Small intestine (tissue), 7 donors: ENCODE data around the gene PRKCA. TPM values are rescaled to one million over a fixed set of nuclear protein-coding genes. Genes with fewer than 3 reads are reported as not detected.
A peak's percentile ranks its signal among the peaks of the same experiment; 100 is the strongest.
"Not testable (repeated sequence)": the region's sequence is repeated elsewhere in the genome, so short reads cannot be mapped to it uniquely, and the experiment has no call there.

Experiments
- DNase-seq, 2 donors: peaks; one replicate each; pipeline versions ENCODE4 v3.0.0 to v3.0.0-alpha.2; 2013
- FAIRE-seq: peaks from 2 replicates; lab custom pipeline; 2012; peaks lifted over from hg19 to GRCh38; lab: Jason Lieb, UNC
- H3K27ac ChIP-seq, 3 donors: one replicate each; pipeline ENCODE4 v1.5.1; 2013; ENCODE audit warnings: low read length in 2 of 3, mild to moderate bottlenecking in 2 of 3, control low read depth in 1 of 3, inconsistent platforms in 1 of 3, low read depth in 1 of 3, moderate library complexity in 1 of 3
- H3K27me3 ChIP-seq, 3 donors: one replicate each; pipeline ENCODE4 v1.6.1; 2013; ENCODE audit warnings: low read length in 3 of 3, inconsistent platforms in 1 of 3; ENCODE audit not compliant: control insufficient read depth in 3 of 3, insufficient read depth in 3 of 3
- H3K36me3 ChIP-seq, 3 donors: one replicate each; pipeline ENCODE4 v1.6.1; 2013; ENCODE audit warnings: low read length in 3 of 3, inconsistent platforms in 1 of 3, low read depth in 1 of 3, mild to moderate bottlenecking in 1 of 3, moderate library complexity in 1 of 3; ENCODE audit not compliant: control insufficient read depth in 3 of 3, insufficient read depth in 2 of 3
- H3K4me1 ChIP-seq, 3 donors: one replicate each; pipeline ENCODE4 v1.6.1; 2013; ENCODE audit warnings: low read length in 2 of 3, inconsistent platforms in 1 of 3, low read depth in 1 of 3, mild to moderate bottlenecking in 1 of 3, moderate library complexity in 1 of 3; ENCODE audit not compliant: control insufficient read depth in 3 of 3, insufficient read depth in 2 of 3
- H3K4me3 ChIP-seq, 3 donors: one replicate each; pipeline ENCODE4 v1.5.1; 2013; ENCODE audit warnings: low read length in 3 of 3, control low read depth in 1 of 3, inconsistent platforms in 1 of 3, low read depth in 1 of 3, mild to moderate bottlenecking in 1 of 3, moderate library complexity in 1 of 3
- H3K9me3 ChIP-seq, 2 donors: one replicate each; pipeline ENCODE4 v1.6.1; 2013; ENCODE audit warnings: low read depth in 1 of 2, low read length in 1 of 2; ENCODE audit not compliant: control insufficient read depth in 2 of 2, insufficient read depth in 1 of 2
- WGBS, 3 donors: extraction: QIAGEN DNeasy Blood & Tissue Kit; methylation state at CpG; one replicate each; pipeline ENCODE4 v1.1.7; 2013; 5-methylcytosine and 5-hydroxymethylcytosine counted together
- polyA plus RNA-seq, 4 donors: library from polyadenylated mRNA; stranded (reverse) in 3 of 4; unstranded in 1 of 4; fragments of 200-250 nt in 3 of 4; fragments of 120-200 nt in 1 of 4; gene quantifications; one replicate each; pipeline versions ENCODE4 v1.2.1 to v1.2.3, GENCODE V29; 2013
- donor health status: healthy with polysubstance abuse.
- donor health status: control.
- donor health status: control.
- donor health status: Bipolar disorder and iron deficiency.
- donor health status: healthy.

The PRKCA gene
- polyA plus RNA-seq, 4 donors = 11.3 to 26.6 (median 22.9) TPM

- WGBS, 3 donors = 88 to 100% (median 97%) methylated on average over 1 of the region's 1 CpG
- DNase-seq = no peak
- Histone ChIP-seq H3K4me3 (no peak overlapping the region), H3K27ac (no peak overlapping the region), H3K27me3 (no peaks in the 10 kb centered on the region), H3K36me3 (peaks cover 0 to 8% (median 0%) of the 10 kb centered on the region in 3 donors), H3K4me1 (peaks cover 14 to 31% (median 20%) of the 10 kb centered on the region in 3 donors), H3K9me3 (no peaks in the 10 kb centered on the region)
- no peak for FAIRE-seq
Measured at GRCh38 chr17:66450852-66451158, 148.4 kb downstream of the PRKCA start.

- Histone ChIP-seq H3K4me1 (peaks cover 12 to 31% (median 20%) of the 10 kb centered on the region in 3 donors), H3K9me3 (no peaks in the 10 kb centered on the region), H3K36me3 (peaks cover 0 to 10% (median 0%) of the 10 kb centered on the region in 3 donors), H3K27ac (no peak overlapping the region), H3K27me3 (no peaks in the 10 kb centered on the region), H3K4me3 (no peak overlapping the region)
- DNase-seq (peak; percentile 62 to 70), FAIRE-seq (peak; percentile 67)
- WGBS, 3 donors = 51 to 68% (median 67%) methylated on average over 15 of the region's 15 CpGs
Measured at GRCh38 chr17:66451188-66452149, 149.1 kb downstream of the PRKCA start.

- H3K4me1 ChIP-seq = peaks cover 3 to 14% (median 6%) of the 10 kb centered on the region in 3 donors
- no peak for DNase-seq
- no peaks in the 10 kb centered on the region for H3K27me3 ChIP-seq
- H3K9me3 ChIP-seq = peaks cover 0 to 7% of the 10 kb centered on the region in 2 donors
- no peak overlapping the region for H3K4me3 ChIP-seq
- no peak overlapping the region for H3K27ac ChIP-seq
- peaks cover 0 to 13% (median 0%) of the 10 kb centered on the region in 3 donors for H3K36me3 ChIP-seq
- 81 to 91% (median 88%) methylated on average over 10 of the region's 10 CpGs for WGBS, 3 donors
- no peak for FAIRE-seq
Measured at GRCh38 chr17:66455060-66455459, 152.6 kb downstream of the PRKCA start.

- not testable (repeated sequence) for FAIRE-seq, H3K9me3 ChIP-seq
- 94 to 100% (median 95%) methylated on average over 3 of the region's 3 CpGs for WGBS, 3 donors
Measured at GRCh38 chr17:66457499-66457898, 155.1 kb downstream of the PRKCA start.

GRCh38 chr17:66458782-66459181 lies 156.4 kb downstream of the PRKCA start:
- H3K4me3 ChIP-seq = no peak overlapping the region
- no peak for DNase-seq
- peaks cover 0 to 16% (median 6%) of the 10 kb centered on the region in 3 donors for H3K4me1 ChIP-seq
- peaks cover 0 to 10% (median 0%) of the 10 kb centered on the region in 3 donors for H3K36me3 ChIP-seq
- FAIRE-seq = no peak
- WGBS, 3 donors = 95 to 98% (median 97%) methylated on average over 4 of the region's 4 CpGs
- no peak overlapping the region for H3K27ac ChIP-seq
- peaks cover 0 to 7% of the 10 kb centered on the region in 2 donors for H3K9me3 ChIP-seq
- H3K27me3 ChIP-seq = no peaks in the 10 kb centered on the region

More at GRCh38 chr17:66457499-66457898, 155.1 kb downstream of the PRKCA start:
- H3K4me1 ChIP-seq, H3K27ac ChIP-seq, H3K4me3 ChIP-seq, H3K27me3 ChIP-seq, DNase-seq: not testable (repeated sequence)
- H3K36me3 ChIP-seq = peaks cover 0 to 13% (median 0%) of the 10 kb centered on the region in 3 donors

GRCh38 chr17:66459811-66460270 lies 157.4 kb downstream of the PRKCA start:
- DNase-seq = peak in 1 of 2 donors; percentile 63
- peaks cover 0 to 7% of the 10 kb centered on the region in 2 donors for H3K9me3 ChIP-seq
- H3K4me3 ChIP-seq = no peak overlapping the region
- WGBS, 3 donors = 65 to 82% (median 80%) methylated on average over 7 of the region's 7 CpGs
- no peaks in the 10 kb centered on the region for H3K27me3 ChIP-seq
- FAIRE-seq = no peak
- peaks cover 0 to 16% (median 6%) of the 10 kb centered on the region in 3 donors for H3K4me1 ChIP-seq
- peak overlapping the region in 1 of 3 donors; percentile 62 for H3K27ac ChIP-seq
- peaks cover 0 to 7% (median 0%) of the 10 kb centered on the region in 3 donors for H3K36me3 ChIP-seq

GRCh38 chr17:66460558-66460957 lies 158.1 kb downstream of the PRKCA start:
- no peak for FAIRE-seq
- H3K27ac ChIP-seq = peak overlapping the region in 1 of 3 donors; percentile 34

GRCh38 chr17:66461343-66461995 lies 159.1 kb downstream of the PRKCA start:
- Histone ChIP-seq H3K36me3 (peaks cover 0 to 5% (median 2%) of the 10 kb centered on the region in 3 donors), H3K4me3 (no peak overlapping the region), H3K27me3 (no peaks in the 10 kb centered on the region), H3K9me3 (peaks cover 0 to 7% of the 10 kb centered on the region in 2 donors), H3K27ac (peak overlapping the region in 1 of 3 donors; percentile 39), H3K4me1 (peaks cover 0 to 16% (median 6%) of the 10 kb centered on the region in 3 donors)
- FAIRE-seq (no peak), DNase-seq (no peak)
- WGBS, 3 donors = 82 to 83% (median 82%) methylated on average over 7 of the region's 7 CpGs

More at GRCh38 chr17:66460558-66460957, 158.1 kb downstream of the PRKCA start:
- WGBS, 3 donors = 90 to 91% (median 91%) methylated on average over 6 of the region's 6 CpGs
- H3K4me3 ChIP-seq = no peak overlapping the region
- H3K36me3 ChIP-seq = peaks cover 0 to 7% (median 0%) of the 10 kb centered on the region in 3 donors
- peaks cover 0 to 16% (median 6%) of the 10 kb centered on the region in 3 donors for H3K4me1 ChIP-seq
- H3K27me3 ChIP-seq = no peaks in the 10 kb centered on the region
- H3K9me3 ChIP-seq = peaks cover 0 to 7% of the 10 kb centered on the region in 2 donors
- DNase-seq = no peak
